ENCODE measurements around the gene CFAP45.

The CFAP45 gene

GRCh38 chr1:159941141-159941540, 41.2 kb upstream of the CFAP45 start:
- H3K4me3 ChIP-seq (ENCODE audit: control insufficient read depth, low read depth, low read length) = no peak overlapping the region
- TF ChIP-seq CTCF (IDR thresholded peaks at IDR 0.05; ENCODE audit: control insufficient read depth, insufficient read depth, low read depth, low read length, missing control alignments) = no peak
- no peak for DNase-seq (ENCODE audit: low read depth)

- no peak for TF ChIP-seq CTCF (IDR thresholded peaks at IDR 0.05; ENCODE audit: control insufficient read depth, insufficient read depth, low read depth, low read length, missing control alignments)
- DNase-seq (ENCODE audit: low read depth) = no peak
- no peak overlapping the region for H3K4me3 ChIP-seq (ENCODE audit: control insufficient read depth, low read depth, low read length)
These were observed 40.1 kb upstream of the CFAP45 start for GRCh38 chr1:159940006-159940620.

GRCh38 chr1:159939678-159940002, 39.7 kb upstream of the CFAP45 start:
- H3K4me3 ChIP-seq (ENCODE audit: control insufficient read depth, low read depth, low read length) = no peak overlapping the region
- TF ChIP-seq CTCF (IDR thresholded peaks at IDR 0.05; ENCODE audit: control insufficient read depth, insufficient read depth, low read depth, low read length, missing control alignments) = no peak
- no peak for DNase-seq (ENCODE audit: low read depth)

GRCh38 chr1:159938905-159939677, 39.1 kb upstream of the CFAP45 start:
- no peak overlapping the region for H3K4me3 ChIP-seq (ENCODE audit: control insufficient read depth, low read depth, low read length)
- no peak for TF ChIP-seq CTCF (IDR thresholded peaks at IDR 0.05; ENCODE audit: control insufficient read depth, insufficient read depth, low read depth, low read length, missing control alignments)
- no peak for DNase-seq (ENCODE audit: low read depth)

- no peak for TF ChIP-seq CTCF (IDR thresholded peaks at IDR 0.05; ENCODE audit: control insufficient read depth, insufficient read depth, low read depth, low read length, missing control alignments)
- no peak overlapping the region for H3K4me3 ChIP-seq (ENCODE audit: control insufficient read depth, low read depth, low read length)
- DNase-seq (ENCODE audit: low read depth) = no peak
These were observed 38.4 kb upstream of the CFAP45 start for GRCh38 chr1:159938211-159938852.

- no peak for DNase-seq (ENCODE audit: low read depth)
- TF ChIP-seq CTCF (IDR thresholded peaks at IDR 0.05; ENCODE audit: control insufficient read depth, insufficient read depth, low read depth, low read length, missing control alignments) = no peak
- no peak overlapping the region for H3K4me3 ChIP-seq (ENCODE audit: control insufficient read depth, low read depth, low read length)
These were observed 37.2 kb upstream of the CFAP45 start for GRCh38 chr1:159937054-159937750.
